Measurements from ENCODE around the gene CMKLR1.

CMKLR1 gene

GRCh38 chr12:108311605-108312004 lies 27.5 kb downstream of the CMKLR1 start:
- TF ChIP-seq POLR2AphosphoS5 (IDR thresholded peaks at IDR 0.05; ENCODE audit: low read depth, low read length) (no peak), FOXP2 (optimal IDR thresholded peaks at IDR 0.05; ENCODE audit: borderline replicate concordance, extremely low read depth, extremely low read length, insufficient read depth) (no peak), TAF1 (IDR thresholded peaks at IDR 0.05; ENCODE audit: borderline replicate concordance, insufficient read depth, low read length) (no peak), SIN3A (IDR thresholded peaks at IDR 0.05; ENCODE audit: borderline replicate concordance, insufficient read depth, low read length) (no peak)
- TF ChIP-seq, protein P1, sequence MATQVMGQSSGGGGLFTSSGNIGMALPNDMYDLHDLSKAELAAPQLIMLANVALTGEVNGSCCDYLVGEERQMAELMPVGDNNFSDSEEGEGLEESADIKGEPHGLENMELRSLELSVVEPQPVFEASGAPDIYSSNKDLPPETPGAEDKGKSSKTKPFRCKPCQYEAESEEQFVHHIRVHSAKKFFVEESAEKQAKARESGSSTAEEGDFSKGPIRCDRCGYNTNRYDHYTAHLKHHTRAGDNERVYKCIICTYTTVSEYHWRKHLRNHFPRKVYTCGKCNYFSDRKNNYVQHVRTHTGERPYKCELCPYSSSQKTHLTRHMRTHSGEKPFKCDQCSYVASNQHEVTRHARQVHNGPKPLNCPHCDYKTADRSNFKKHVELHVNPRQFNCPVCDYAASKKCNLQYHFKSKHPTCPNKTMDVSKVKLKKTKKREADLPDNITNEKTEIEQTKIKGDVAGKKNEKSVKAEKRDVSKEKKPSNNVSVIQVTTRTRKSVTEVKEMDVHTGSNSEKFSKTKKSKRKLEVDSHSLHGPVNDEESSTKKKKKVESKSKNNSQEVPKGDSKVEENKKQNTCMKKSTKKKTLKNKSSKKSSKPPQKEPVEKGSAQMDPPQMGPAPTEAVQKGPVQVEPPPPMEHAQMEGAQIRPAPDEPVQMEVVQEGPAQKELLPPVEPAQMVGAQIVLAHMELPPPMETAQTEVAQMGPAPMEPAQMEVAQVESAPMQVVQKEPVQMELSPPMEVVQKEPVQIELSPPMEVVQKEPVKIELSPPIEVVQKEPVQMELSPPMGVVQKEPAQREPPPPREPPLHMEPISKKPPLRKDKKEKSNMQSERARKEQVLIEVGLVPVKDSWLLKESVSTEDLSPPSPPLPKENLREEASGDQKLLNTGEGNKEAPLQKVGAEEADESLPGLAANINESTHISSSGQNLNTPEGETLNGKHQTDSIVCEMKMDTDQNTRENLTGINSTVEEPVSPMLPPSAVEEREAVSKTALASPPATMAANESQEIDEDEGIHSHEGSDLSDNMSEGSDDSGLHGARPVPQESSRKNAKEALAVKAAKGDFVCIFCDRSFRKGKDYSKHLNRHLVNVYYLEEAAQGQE (IDR thresholded peaks at IDR 0.05; ENCODE audit: insufficient read depth in 1 of 2, low read depth in 2 of 2, low read length in 2 of 2) = no peak

DNA sequence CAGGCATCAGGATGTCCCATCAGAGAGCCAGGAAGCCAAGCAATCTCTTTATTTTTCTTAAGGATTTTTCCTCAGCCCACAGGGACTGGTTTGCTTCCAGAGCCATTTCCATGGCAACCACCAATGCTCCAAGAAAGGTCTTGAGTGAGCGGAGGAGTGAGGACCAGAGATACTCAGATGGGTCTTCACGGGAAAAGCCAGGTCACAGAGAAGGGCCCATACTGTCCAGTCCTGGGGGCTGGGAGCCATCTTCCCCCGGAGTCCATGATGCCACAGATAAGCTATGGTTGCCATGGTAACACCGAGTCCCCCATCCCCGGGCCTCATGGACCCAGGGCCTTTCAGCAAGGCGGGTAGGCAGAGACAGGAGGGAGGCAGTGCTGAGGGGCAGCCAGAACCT lies 28.6 kb downstream of the CMKLR1 start:
- TF ChIP-seq FOXP2 (optimal IDR thresholded peaks at IDR 0.05; ENCODE audit: borderline replicate concordance, extremely low read depth, extremely low read length, insufficient read depth) (no peak), POLR2AphosphoS5 (IDR thresholded peaks at IDR 0.05; ENCODE audit: low read depth, low read length) (no peak), TAF1 (IDR thresholded peaks at IDR 0.05; ENCODE audit: borderline replicate concordance, insufficient read depth, low read length) (no peak), SIN3A (IDR thresholded peaks at IDR 0.05; ENCODE audit: borderline replicate concordance, insufficient read depth, low read length) (no peak)
- TF ChIP-seq, protein P1 (IDR thresholded peaks at IDR 0.05; ENCODE audit: insufficient read depth in 1 of 2, low read depth in 2 of 2, low read length in 2 of 2) = no peak

GRCh38 chr12:108309674-108310312 lies 29.3 kb downstream of the CMKLR1 start:
- TF ChIP-seq FOXP2 (optimal IDR thresholded peaks at IDR 0.05; ENCODE audit: borderline replicate concordance, extremely low read depth, extremely low read length, insufficient read depth) = no peak
- no peak for TF ChIP-seq SIN3A (IDR thresholded peaks at IDR 0.05; ENCODE audit: borderline replicate concordance, insufficient read depth, low read length)
- no peak for TF ChIP-seq TAF1 (IDR thresholded peaks at IDR 0.05; ENCODE audit: borderline replicate concordance, insufficient read depth, low read length)
- TF ChIP-seq, protein P1 (IDR thresholded peaks at IDR 0.05; ENCODE audit: insufficient read depth in 1 of 2, low read depth in 2 of 2, low read length in 2 of 2) = no peak
- no peak for TF ChIP-seq POLR2AphosphoS5 (IDR thresholded peaks at IDR 0.05; ENCODE audit: low read depth, low read length)

DNA sequence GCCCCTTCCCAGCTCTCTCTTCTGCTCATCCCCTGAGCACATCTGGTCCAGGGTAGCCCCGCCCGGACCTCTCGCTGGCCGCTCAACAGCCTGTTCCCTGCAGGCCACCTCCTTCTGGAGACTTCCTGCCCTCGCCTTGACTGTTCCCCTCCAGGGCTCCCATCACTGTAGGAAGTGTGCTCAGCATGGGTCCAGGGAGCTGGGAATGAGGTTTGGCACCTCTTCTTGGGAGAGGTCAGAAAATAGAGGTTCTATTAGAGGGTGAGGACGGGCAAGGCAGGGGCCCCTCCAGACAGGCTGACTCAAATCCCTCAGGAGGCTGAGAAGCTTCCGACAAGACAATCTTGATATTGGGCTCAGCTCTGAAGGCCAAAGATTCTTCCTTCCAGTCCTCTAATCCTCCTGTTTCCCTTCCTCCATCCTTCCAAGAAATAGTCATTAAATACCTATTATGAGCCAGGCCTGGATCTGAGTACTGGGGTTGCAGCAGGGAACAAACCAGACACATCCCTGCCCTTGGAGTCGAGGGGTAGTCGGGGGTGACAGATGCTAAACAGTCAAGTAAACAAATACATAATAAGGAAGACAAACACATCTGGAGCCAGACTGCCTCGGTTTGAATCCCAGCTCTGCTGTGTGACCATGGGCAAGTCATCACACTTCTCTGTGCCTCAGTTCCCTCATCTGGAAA lies 30.6 kb downstream of the CMKLR1 start:
- TF ChIP-seq FOXP2 (optimal IDR thresholded peaks at IDR 0.05; ENCODE audit: borderline replicate concordance, extremely low read depth, extremely low read length, insufficient read depth) = no peak
- TF ChIP-seq POLR2AphosphoS5 (IDR thresholded peaks at IDR 0.05; ENCODE audit: low read depth, low read length) = no peak
- TF ChIP-seq TAF1 (IDR thresholded peaks at IDR 0.05; ENCODE audit: borderline replicate concordance, insufficient read depth, low read length) = no peak
- TF ChIP-seq, protein P1 (IDR thresholded peaks at IDR 0.05; ENCODE audit: insufficient read depth in 1 of 2, low read depth in 2 of 2, low read length in 2 of 2) = no peak
